Stimulated activated CD8-positive, alpha-beta memory T cell treated with anti-CD3 and anti-CD28 coated beads, Interleukin-12 subunit alpha, Interleukin-12 subunit beta, amount 100 ng/mL, for 24 hours (primary cell): Measurements from ENCODE around the gene MIF4GD.

Experiments used
- DNase-seq: peaks from one replicate; pipeline ENCODE4 v3.0.0-alpha.2; 2020; ENCODE audit errors: extremely low read depth

The MIF4GD gene

DNA sequence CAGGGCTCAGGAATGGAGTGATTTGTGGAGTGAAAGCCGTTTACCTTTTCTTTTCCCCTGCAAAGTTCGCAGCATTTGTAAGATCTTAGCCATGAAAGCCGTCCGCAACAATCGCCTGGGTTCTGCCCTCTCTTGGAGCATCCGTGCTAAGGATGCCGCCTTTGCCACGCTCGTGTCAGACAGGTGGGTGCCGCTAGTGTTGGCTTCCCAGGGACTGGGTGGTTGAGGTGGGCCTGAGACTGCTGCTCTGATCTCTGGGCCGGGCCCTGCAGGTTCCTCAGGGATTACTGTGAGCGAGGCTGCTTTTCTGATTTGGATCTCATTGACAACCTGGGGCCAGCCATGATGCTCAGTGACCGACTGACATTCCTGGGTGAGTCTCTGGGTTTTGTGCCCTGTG is 38.2 kb downstream of the MIF4GD start:
- DNase-seq, result no peak

DNA sequence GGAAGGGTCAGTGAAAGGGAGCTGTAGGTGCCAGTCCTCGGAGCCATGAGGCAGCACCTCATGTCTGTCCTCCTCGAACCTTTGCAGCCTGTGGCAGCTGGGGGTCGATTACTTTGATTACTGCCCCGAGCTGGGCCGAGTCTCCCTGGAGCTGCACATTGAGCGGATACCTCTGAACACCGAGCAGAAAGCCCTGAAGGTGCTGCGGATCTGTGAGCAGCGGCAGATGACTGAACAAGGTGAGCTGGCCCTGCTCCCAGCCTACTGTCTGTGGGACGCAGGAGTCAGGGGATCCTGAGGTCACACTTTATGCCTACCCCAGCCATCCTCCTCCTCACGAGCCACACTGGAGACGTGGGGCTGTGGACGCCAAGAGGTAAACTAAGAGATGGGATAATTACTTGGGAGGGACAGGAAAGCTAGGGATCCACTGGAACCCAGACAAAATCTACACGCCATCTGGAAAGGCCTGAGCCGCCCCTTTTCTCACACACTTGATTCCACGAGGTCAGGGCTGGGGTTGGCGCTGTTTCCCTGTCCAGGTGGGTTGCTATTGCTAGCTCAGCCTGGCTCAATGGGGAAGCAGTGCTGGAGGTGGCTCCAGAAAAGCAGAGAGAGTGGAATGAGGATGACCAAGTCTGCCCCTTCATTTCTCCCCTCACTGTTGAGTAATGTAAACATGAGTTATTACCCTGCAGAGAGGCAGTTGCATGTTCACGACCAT is 39.1 kb downstream of the MIF4GD start:
- no peak for DNase-seq

DNA sequence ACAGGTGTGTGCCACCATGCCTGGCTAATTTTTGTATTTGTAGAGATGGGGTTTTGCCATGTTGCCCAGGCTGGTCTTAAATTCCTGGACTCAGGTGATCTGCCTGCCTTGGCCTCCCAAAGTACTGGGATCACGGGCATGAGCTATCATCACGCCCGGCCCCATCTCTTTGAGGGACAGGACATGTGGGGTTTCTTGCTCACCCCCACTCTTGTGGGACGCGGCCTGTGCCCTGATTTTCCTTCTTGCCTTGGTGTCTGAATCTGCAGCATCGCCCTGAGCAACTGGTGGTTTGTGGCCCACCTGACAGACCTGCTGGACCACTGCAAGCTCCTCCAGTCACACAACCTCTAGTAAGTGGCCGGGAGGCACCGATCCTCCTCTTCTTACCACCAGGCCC is 40.0 kb downstream of the MIF4GD start:
- no peak for DNase-seq

DNA sequence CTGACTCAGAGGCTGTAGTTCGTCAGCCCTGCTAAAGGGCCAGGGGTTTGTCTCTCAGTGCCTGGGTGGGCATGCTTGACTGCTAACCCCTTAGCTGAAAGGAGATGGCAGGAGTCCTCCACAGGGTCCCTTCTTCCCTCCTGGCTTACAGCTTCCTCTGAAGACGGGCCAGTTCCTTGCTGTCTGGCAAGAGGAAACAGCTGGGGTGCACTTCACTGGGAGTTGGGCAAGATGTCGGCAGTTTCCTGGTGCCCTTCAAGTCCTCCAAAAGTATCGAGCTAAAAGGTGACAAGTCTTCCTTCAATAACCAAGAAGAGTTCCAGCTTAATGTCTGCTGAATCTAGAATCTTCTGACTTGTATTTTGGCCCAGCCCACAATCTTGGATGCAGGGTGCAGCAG is 42.2 kb downstream of the MIF4GD start:
- no peak for DNase-seq

DNA sequence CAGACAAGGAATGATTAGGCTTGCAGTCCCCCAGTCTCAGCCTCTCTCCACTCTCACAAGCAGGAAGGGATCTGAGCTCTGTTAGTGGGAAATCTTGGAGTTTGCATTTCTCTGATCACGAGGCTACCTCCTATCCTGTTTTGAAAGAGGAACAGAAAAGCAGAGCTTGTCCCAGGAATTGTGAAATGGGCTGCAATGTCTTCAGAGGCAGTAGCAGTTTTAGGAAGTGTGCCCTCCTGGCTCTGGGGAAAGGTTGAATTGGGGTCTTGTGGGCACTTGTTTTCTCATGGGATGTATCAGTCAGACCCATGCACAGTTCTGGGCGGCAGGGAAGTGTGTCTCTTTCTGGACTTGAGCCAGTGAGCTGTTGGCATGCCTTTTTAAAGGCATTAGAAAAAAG is 42.7 kb downstream of the MIF4GD start:
- DNase-seq, result no peak

DNA sequence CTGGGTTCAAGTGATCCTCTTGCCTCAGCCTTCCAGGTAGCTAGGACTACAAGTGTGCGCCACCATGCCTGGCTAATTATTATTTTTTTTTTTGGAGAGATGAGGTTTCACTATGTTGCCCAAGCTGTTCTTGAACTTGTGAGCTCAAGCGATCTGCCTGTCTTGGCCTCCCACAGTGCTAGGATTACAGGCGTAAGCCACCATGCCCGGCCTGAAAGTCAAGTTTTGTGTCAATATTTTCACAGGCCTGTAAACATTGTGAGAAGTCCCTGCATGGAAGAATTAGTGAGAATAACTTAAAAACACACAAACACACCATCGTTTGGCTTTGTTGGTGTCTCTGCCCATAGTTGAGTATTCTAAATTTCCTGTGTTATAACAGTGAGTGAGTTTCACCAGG is 43.3 kb downstream of the MIF4GD start:
- DNase-seq, result no peak

DNA sequence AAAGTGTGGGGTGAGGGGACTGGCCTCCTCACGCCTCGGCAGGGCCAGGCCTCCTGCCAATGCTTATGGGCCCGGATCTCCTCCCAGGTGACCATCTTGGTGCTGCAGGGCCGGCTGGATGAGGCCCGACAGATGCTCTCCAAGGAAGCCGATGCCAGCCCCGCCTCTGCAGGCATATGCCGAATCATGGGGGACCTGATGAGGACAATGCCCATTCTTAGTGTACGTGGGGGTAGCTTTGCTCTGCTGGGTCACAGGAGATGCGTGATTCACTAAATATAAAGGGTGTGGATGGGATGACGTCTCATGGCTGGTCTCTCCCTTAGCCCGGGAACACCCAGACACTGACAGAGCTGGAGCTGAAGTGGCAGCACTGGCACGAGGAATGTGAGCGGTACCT is 46.0 kb downstream of the MIF4GD start:
- no peak for DNase-seq

DNA sequence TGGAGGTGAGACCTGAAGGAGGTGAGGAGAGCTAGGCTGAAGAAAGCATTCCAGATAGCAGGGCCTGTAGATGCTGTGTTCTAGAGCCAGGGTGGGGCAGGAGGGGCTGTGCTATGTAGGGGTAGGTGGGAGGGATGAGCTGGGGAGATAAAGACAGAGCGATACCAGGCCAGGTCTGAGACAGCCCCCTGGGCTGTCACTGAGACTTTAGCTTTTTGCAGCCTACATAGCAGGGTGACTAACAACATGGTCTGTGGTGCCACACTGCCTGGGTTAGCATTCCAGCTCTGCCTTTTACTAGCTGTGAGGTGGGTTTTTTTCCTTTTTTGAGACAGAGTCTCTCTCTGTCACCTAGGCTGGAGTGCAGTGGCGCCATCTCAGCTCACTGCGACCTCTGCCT is 51.2 kb downstream of the MIF4GD start:
- no peak for DNase-seq

DNA sequence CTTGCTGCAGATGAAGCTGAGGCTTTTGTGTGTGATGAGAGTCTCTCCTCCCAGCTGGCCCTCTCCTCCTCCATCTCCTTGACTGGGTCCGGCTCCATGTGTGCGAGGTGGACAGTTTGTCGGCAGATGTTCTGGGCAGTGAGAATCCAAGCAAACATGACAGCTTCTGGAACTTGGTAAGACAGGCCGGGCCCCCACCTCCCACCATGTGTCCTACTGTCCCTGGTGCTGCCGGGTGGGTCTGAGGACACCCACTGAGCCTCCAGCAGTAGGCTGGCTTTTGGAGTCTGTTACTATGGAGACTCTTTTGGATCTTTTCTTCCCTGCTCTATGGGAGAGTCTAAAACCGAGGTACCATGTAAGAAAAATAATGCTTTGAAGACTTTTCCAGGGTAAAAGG is 52.9 kb downstream of the MIF4GD start:
- DNase-seq, result no peak
